GM18951 (cell line): ENCODE measurements around the gene SLC4A1.

Source experiments
- POLR2A ChIP-seq: IDR thresholded peaks from 4 replicates; pipeline ENCODE4 v1.6.1; 2011; ENCODE audit warnings: mild to moderate bottlenecking; ENCODE audit not compliant: insufficient read length, insufficient read depth; ENCODE audit errors: extremely low read depth
- in situ Hi-C: fragments of 300-500 bp; cut with MboI; formaldehyde crosslinking; loops from one replicate; pipeline ENCODE4 v1.12.0; 2022; ENCODE audit warnings: low sequenced_read_pairs, mixed read lengths, inconsistent platforms; ENCODE audit not compliant: unreplicated experiment

SLC4A1 gene

DNA sequence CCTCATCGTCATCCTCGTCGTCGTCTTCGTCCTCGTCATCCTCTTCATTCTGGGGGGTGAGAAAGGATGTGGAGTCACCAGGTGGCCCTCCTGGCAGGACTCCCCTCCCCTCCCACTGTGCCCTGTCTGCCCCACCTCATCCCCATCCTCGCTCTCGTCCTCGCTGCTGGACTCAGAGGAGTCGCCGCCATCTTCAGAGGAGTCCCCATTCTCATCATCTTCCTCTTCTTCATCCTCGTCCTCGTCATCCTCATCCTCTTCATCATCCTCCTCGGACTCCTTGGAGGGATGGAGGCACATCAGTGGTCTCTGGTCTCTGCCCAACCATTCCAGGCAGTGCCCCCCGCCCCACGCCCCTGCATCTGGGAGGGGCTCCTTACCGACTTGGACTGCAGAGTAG lies 60.6 kb downstream of the SLC4A1 start:
- in situ Hi-C loops: loop anchor here (25.0 kb wide), 1 partner anchor 305 kb away; the partner anchor contains the start of gene GPATCH8
- TF ChIP-seq POLR2A: no peak

DNA sequence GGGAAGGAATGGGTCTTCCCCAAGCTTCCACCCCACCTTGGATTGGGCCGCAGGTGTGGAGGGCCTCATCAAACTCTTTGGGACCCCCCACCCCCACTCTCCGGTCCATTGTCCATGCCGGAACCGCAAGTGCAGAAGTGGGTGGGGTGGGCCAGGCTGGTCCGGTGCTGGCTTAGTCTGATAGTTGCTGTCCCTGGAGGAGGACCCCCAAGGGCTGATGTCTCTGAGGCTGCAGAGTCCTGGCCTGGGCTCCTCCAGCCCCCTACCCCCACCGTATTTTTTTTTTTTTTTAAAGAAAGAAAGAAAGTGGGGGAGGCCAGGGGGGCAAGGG lies 61.1 kb downstream of the SLC4A1 start:
- no peak for TF ChIP-seq POLR2A
- in situ Hi-C loops: loop anchor here (25.0 kb wide), 1 partner anchor 306 kb away; the partner anchor contains the start of gene GPATCH8

DNA sequence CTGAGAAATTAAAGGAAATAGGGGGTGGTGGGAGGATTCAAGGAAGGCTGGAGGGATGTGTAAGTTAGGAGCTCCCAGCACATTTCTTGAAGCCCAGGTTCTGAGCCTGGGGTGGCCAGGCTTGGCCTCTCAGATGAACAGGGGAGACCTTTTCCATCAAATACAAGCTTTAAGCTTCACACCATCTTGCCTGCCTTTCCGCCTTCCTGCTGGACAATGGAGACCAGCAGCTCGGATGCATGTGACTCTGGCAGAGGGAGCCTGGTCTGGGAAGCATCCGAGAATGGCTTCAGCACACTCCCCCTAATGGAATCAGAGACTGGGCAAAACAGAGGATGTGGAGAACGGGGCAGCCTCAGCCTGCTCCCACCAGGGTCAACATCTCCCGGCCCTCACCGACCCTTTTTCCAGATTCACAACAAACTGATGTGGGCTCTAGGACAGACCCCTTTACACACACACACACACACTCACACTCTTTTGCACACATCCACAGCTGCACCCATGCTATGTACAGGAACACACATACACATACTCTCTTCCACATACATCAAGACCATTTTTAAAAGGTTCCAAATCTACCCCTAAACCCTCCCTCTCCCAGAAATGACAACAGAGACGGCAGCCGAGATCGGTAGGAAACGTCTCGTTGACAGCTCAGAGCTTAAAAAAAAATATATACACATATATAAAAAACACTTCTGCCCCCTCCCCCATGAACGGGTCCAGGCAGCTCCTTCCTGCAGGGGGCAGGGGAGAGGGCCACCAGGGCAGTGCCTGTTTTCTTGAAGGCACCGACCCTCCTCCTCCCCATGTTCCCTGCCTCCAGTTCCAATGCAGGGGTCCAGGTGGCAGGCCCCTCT lies 61.7 kb downstream of the SLC4A1 start:
- in situ Hi-C loops: loop anchor here (25.0 kb wide), 1 partner anchor 306 kb away; the partner anchor contains the start of gene GPATCH8
- no peak for TF ChIP-seq POLR2A

DNA sequence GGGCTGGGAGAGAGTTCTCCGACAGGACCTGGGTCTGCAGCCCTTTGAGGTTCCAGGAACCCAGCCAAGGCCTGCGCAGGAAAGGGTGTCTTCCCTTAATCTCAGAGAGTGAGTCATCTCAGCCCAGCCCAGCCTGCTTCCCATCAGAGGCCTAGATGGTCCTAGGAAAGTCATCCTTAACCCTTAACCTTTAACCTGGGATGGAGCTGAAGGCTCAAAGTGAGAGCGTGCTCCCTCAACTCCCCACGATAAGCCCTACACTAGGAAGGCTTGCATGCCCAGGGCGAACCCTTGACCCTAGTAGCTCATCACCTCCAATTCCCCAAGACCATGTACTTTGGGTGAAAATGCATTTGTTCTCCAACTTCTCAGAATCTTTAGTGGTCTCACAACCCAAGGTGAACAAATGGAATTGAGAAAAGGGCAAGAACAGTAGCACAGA lies 63.5 kb downstream of the SLC4A1 start:
- in situ Hi-C loops: loop anchor here (5.0 to 25.0 kb wide), 2 partner anchors 123 to 308 kb away; partner anchors contain the start of gene GPATCH8

DNA sequence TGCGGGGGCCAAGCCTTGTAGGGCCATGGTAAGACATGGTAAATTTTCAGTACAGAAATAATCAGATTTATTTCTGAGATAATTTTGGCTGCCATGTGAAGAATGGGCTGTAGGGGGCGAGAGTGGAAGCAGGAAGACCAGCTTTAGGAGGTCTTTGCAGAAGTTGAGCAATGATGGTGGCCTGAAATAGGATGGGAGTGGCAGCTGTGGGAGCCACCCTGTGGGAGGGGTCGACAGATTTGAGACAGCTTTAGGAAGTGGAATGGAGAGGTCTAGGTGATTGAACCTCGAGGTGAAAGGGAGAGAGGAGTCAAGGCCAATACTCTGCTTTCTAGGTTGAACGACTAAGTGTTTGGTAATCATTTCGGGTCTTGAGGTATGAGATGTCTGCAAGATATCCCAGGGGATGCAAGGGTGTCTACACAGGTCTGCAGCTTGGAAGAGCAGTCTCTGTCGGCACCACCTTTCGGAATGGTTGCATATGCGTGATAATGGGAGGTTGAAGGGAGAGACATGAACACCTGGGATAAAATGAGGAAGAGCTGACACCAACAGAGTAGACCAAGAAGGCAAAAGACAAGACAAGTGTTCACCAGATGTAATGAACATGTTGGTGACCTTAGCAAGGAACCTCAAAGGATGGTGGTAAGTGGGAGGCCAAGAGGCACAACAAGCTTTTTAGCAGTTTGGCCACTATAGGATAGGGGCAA lies 64.0 kb downstream of the SLC4A1 start:
- in situ Hi-C loops: loop anchor here (5.0 to 25.0 kb wide), 2 partner anchors 123 to 308 kb away; partner anchors contain the start of gene GPATCH8
- TF ChIP-seq POLR2A: no peak

More for the DNA sequence above, 63.5 kb downstream of the SLC4A1 start:
- TF ChIP-seq POLR2A: no peak

DNA sequence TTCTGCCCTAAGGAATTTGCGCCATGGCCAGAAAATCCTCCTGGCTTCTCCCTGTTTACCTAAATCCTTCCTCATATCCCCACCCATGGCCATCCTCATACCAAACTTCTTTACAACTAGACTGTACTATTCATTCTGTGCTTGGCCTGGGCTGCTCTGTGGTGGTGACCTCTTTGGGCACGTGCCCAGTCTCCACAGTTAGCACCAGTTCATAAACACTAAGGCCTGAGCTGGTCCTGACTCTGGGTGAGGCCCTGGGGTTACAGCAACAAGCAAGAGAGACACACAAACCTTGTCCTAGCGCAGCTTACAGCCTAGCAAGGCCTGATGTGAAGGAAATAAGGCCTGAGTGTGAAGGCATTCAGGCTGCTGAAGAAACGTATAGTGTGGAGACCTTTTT lies 65.2 kb downstream of the SLC4A1 start:
- no peak for TF ChIP-seq POLR2A
- in situ Hi-C loops: loop anchor here (5.0 to 25.0 kb wide), 2 partner anchors 125 to 310 kb away; partner anchors contain the start of gene GPATCH8

DNA sequence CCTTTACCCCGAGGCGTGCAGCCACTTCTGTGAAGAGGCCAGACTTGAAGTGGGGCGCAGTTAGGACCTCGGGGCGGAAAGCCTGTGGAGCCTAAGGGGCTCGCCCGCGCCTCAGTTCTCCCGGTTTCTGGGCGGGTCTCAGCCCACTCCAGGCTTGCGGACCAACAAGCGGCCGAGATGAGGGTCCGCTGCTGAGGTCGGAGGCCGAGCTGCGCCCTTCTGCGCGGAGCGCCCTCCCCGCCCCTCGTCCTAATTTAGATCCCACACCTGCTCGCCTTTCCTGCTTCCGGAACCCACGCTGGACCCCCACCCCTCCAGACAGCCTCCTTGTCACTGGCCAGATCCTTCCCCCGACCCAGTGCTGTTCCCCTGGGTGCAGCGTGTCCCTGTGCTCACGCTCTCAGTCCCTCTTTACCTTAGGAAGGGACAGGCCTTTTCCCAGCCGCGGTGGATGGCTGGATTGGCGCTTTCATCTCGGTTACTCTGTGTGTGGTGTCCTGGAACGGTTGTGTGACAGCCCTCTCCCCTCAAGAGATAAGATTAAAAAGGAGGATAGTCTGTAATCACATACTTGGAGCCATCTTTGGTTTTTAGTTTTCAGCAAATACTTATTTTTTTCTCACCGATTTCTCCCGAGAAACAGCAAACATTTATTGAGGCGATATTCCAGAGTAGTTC lies 67.3 kb downstream of the SLC4A1 start:
- TF ChIP-seq POLR2A: peak; percentile 64
- in situ Hi-C loops: loop anchor here (5.0 to 25.0 kb wide), 2 partner anchors 127 to 312 kb away; partner anchors contain the start of gene GPATCH8

DNA sequence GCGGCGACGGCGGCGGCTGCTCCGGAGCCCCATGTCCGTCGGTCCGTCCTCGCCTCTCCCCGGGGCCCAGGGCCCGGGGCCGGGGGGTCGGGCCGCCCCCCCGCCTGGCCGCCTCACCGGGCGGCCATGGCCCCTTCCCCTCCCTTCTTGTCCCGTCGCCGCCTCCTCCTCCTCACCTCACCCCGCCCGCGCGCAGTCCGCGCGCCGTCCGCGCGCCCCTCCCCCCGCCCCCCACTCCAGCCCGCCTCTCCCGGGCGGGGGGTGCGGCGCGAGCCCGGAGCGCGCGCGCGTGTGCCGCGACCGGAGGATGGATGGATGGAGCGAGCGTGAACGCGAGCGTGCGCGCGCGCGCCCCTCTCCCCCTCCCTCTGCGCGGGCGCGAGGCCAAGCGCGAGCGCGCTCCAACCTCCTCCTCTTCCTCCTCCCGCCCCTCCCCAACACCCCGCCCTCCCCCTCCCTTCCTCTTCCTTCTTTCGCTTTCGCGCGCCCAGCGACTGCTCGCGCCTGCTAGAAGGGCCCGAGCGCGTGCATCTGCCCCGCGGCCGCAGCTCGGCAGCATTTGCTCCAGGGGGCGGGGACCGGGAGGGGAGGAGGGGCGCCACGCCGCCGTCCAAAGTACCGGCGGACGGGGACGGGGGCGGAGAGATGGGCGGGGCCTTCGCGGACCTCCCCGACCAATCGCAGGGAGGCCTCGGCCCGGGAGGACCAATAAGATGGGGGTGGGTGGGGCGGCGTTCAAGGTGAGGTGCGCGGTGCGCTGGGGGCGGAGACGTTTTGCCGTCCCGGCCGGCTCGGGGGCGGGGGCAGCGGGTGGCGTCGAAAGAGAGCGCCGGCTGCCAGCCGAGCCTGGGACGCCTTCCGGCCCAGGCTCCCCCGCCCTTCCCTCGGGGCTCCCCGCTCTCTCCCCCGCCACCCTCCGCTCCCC lies 68.1 kb downstream of the SLC4A1 start, which contains the start of gene ATXN7L3:
TSS of gene ATXN7L3 (minus strand) at position 332 of the 925 bp plus-strand sequence. CDS start 1,814 bp downstream, outside the sequence.
- in situ Hi-C loops: loop anchor here (5.0 to 25.0 kb wide), 2 partner anchors 127 to 312 kb away; partner anchors contain the start of gene GPATCH8
- TF ChIP-seq POLR2A: peak; percentile 20

DNA sequence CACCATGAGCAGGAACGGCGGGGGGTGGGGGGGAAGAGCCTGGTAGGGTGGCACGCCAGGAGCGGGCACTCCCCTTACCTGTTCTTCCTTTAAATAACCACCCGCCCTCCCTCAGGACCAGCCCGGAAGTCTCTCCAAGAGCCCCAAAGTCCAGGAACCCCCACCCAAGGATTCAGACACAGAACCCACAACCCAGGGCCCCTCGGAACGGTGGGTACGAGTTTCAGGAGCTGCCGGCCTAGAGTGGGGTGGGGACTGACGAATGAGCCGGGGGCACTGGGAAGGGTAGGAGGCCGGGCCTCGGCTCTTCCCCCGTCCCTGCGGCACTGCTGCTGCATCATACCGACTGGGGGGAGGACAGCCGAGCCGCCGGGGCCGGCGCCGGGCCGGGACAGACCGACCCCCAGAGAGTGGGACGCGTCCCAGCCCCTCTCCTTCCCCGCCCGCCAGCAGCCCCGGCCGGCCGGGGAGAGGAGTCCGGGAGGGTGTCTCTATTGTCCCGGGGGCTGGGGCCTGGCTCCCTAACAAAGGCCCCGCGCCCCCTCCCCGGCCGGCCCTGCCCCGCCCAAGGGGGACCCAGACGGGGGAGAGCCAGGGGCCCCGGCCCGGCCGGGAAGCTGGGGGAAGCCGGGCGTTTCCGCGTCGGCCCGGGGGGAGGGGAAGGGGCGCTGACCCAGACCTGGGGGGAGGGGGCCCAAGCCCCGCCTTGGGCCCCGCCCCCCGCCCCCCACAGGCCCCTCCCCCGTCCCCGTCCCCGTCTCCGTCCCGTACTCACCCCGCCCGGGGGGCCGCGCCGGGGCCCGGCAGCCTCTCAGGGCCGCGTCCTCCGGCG lies 69.0 kb downstream of the SLC4A1 start:
- peak; percentile 44 for TF ChIP-seq POLR2A
- in situ Hi-C loops: no loop called here
